CD4-positive, alpha-beta T cell (primary cell): ENCODE measurements around the gene FAM3B. TPM values are rescaled to one million over a fixed set of nuclear protein-coding genes. Genes with fewer than 3 reads are reported as not detected.

Experiments used
- ATAC-seq: fragments of 200-7000 bp; cut with Tn5 transposase; one replicate; pipeline ENCODE4 v1.10.0; 2022; ENCODE audit warnings: mild to moderate bottlenecking; ENCODE audit not compliant: poor library complexity
- CTCF ChIA-PET: fragments of 350-600 bp; sonication (Branson Sonifier 250); formaldehyde crosslinking; loops from one replicate; lab custom pipeline; 2021; ENCODE audit warnings: antibody characterized with exemption, inconsistent platforms; lab: Charles Lee
- POLR2A ChIA-PET: fragments of 350-600 bp; sonication (Branson Sonifier 250); formaldehyde crosslinking; loops from one replicate; lab custom pipeline; 2021; ENCODE audit warnings: antibody characterized with exemption, inconsistent platforms; lab: Charles Lee
- DNase-seq, 14 experiments: peaks; one replicate each; pipeline ENCODE4 v3.0.0-alpha.2; 2013 to 2020; ENCODE audit warnings: mixed read lengths in 2 of 14
- H3K27ac ChIP-seq, 2 donors: one replicate each; pipeline versions ENCODE4 v1.5.1 to v1.7.0; 2013; ENCODE audit warnings: low read length in 2 of 2, low read depth in 1 of 2, mild to moderate bottlenecking in 1 of 2
- H3K27me3 ChIP-seq, 2 experiments: 1 replicate in 1 of 2; 2 replicates in 1 of 2; pipeline versions ENCODE4 v1.6.1 to v1.7.0; 2013; ENCODE audit warnings: low read length in 2 of 2, control low read depth in 1 of 2, mild to moderate bottlenecking in 1 of 2, moderate library complexity in 1 of 2; ENCODE audit not compliant: insufficient read depth in 2 of 2, control insufficient read depth in 1 of 2
- H3K36me3 ChIP-seq: one replicate; pipeline ENCODE4 v1.6.1; 2013; ENCODE audit warnings: low read length, control low read depth; ENCODE audit not compliant: insufficient read depth
- H3K4me1 ChIP-seq: one replicate; pipeline ENCODE4 v1.6.1; 2013; ENCODE audit warnings: low read length, control low read depth; ENCODE audit not compliant: insufficient read depth
- H3K4me3 ChIP-seq: one replicate; pipeline ENCODE4 v1.5.1; 2013; ENCODE audit warnings: mild to moderate bottlenecking, low read length, moderate library complexity
- H3K9me3 ChIP-seq, 2 experiments: 1 replicate in 1 of 2; 2 replicates in 1 of 2; pipeline versions ENCODE4 v1.6.1 to v1.7.0; 2013; ENCODE audit warnings: low read length in 2 of 2, mild to moderate bottlenecking in 2 of 2, control low read depth in 1 of 2, moderate library complexity in 1 of 2; ENCODE audit not compliant: control insufficient read depth in 1 of 2, insufficient read depth in 1 of 2
- H3K27ac Mint-ChIP-seq: one replicate; pipeline ENCODE4 v1.8.0; 2020; ENCODE audit warnings: mixed read lengths
- H3K27me3 Mint-ChIP-seq: one replicate; pipeline ENCODE4 v1.8.0; 2021; ENCODE audit warnings: mixed read lengths
- H3K36me3 Mint-ChIP-seq: one replicate; pipeline ENCODE4 v1.8.0; 2021; ENCODE audit warnings: low read depth, mixed read lengths
- H3K4me1 Mint-ChIP-seq: one replicate; pipeline ENCODE4 v1.8.0; 2021; ENCODE audit warnings: low read depth, mixed read lengths
- H3K4me3 Mint-ChIP-seq: one replicate; pipeline ENCODE4 v1.8.0; 2020; ENCODE audit warnings: mild to moderate bottlenecking, mixed read lengths
- H3K9me3 Mint-ChIP-seq: one replicate; pipeline ENCODE4 v1.8.0; 2020; ENCODE audit warnings: mixed read lengths
- CTCF ChIP-seq: fragments of 200-600 bp; IDR thresholded peaks from one replicate; pipeline ENCODE4 v1.8.0; 2022; ENCODE audit warnings: antibody characterized with exemption, mild to moderate bottlenecking
- intact Hi-C, 2 experiments: fragments of 100-400 bp; cut with DNase I in 1 of 2; cut with micrococcal nuclease in 1 of 2; formaldehyde crosslinking; loops; one replicate each; pipeline versions ENCODE4 v1.15.1 to v1.9.0; 2023 to 2025; cut with DNase I, micrococcal nuclease
- total RNA-seq, 174 experiments: library from RNA in 2 of 174; stranded (reverse) in 2 of 174; gene quantifications; one replicate each; pipeline ENCODE4 v1.2.3 and lab custom pipeline; 2021 to 2026

The FAM3B gene
- total RNA-seq, 2 experiments from 2014 or later, result not detected

- no peak for TF ChIP-seq CTCF
- peaks cover 60% of the 10 kb centered on the region for H3K4me1 Mint-ChIP-seq
- no peaks in the 10 kb centered on the region for H3K27me3 Mint-ChIP-seq
- peaks cover 68% of the 10 kb centered on the region for H3K36me3 Mint-ChIP-seq
- POLR2A ChIA-PET, result interaction anchor here (2.1 to 6.6 kb wide), 2 partner anchors 11 to 53 kb away, joined by 11 to 71 read pairs; partner anchors contain the start of genes MX1 and MX2
- H3K27ac ChIP-seq, result no peak overlapping the region
- CTCF ChIA-PET, result interaction anchor here (1.7 kb wide), 1 partner anchor 90 kb away, joined by 8 read pairs; no protein-coding TSS in a partner anchor
- no peak overlapping the region for H3K27ac Mint-ChIP-seq
- H3K9me3 Mint-ChIP-seq, result no peaks in the 10 kb centered on the region
- no peaks in the 10 kb centered on the region for H3K27me3 ChIP-seq
- no peak overlapping the region for H3K4me3 ChIP-seq
- intact Hi-C loops, result loop anchor here (5.0 to 10.0 kb wide), 3 partner anchors 34 to 91 kb away; no protein-coding TSS in a partner anchor
- ATAC-seq, result no peak
- peaks cover 51% of the 10 kb centered on the region for H3K36me3 ChIP-seq
- H3K4me1 ChIP-seq, result peaks cover 54% of the 10 kb centered on the region
- no peak for DNase-seq
- H3K9me3 ChIP-seq, result no peaks in the 10 kb centered on the region
- no peak overlapping the region for H3K4me3 Mint-ChIP-seq
Measured at GRCh38 chr21:41373253-41373652, 56.7 kb downstream of the FAM3B start.

- intact Hi-C loops, result loop anchor here (1.0 to 10.0 kb wide), 4 partner anchors 34 to 91 kb away; no protein-coding TSS in a partner anchor
- Mint-ChIP-seq H3K27ac (no peak overlapping the region), H3K9me3 (no peaks in the 10 kb centered on the region), H3K4me1 (peaks cover 55% of the 10 kb centered on the region), H3K36me3 (peaks cover 68% of the 10 kb centered on the region), H3K4me3 (no peak overlapping the region), H3K27me3 (no peaks in the 10 kb centered on the region)
- Histone ChIP-seq H3K36me3 (peaks cover 52% of the 10 kb centered on the region), H3K27me3 (no peaks in the 10 kb centered on the region), H3K4me3 (no peak overlapping the region), H3K4me1 (peaks cover 50% of the 10 kb centered on the region), H3K27ac (no peak overlapping the region), H3K9me3 (no peaks in the 10 kb centered on the region)
- no peak for TF ChIP-seq CTCF
- ChIA-PET POLR2A (interaction anchor here (2.1 to 6.6 kb wide), 2 partner anchors 12 to 52 kb away, joined by 11 to 71 read pairs; partner anchors contain the start of genes MX1 and MX2), CTCF (interaction anchor here (1.7 kb wide), 1 partner anchor 91 kb away, joined by 8 read pairs; no protein-coding TSS in a partner anchor)
- no peak for DNase-seq
- no peak for ATAC-seq
Measured at GRCh38 chr21:41373763-41374162, 57.2 kb downstream of the FAM3B start.

- Histone ChIP-seq H3K36me3 (peaks cover 57% of the 10 kb centered on the region), H3K4me3 (no peak overlapping the region), H3K4me1 (peaks cover 45% of the 10 kb centered on the region), H3K9me3 (no peaks in the 10 kb centered on the region), H3K27me3 (no peaks in the 10 kb centered on the region), H3K27ac (no peak overlapping the region)
- no peak overlapping the region for H3K27ac Mint-ChIP-seq
- CTCF ChIA-PET, result interaction anchor here (1.7 kb wide), 1 partner anchor 91 kb away, joined by 8 read pairs; no protein-coding TSS in a partner anchor
- intact Hi-C loops, result loop anchor here (1.0 to 10.0 kb wide), 4 partner anchors 33 to 92 kb away; no protein-coding TSS in a partner anchor
- no peak for TF ChIP-seq CTCF
- no peak for DNase-seq
- peaks cover 51% of the 10 kb centered on the region for H3K4me1 Mint-ChIP-seq
- no peaks in the 10 kb centered on the region for H3K27me3 Mint-ChIP-seq
- POLR2A ChIA-PET, result interaction anchor here (2.0 to 6.6 kb wide), 3 partner anchors 12 to 52 kb away, joined by 4 to 71 read pairs (median 11); partner anchors contain the start of genes MX1 and MX2
- H3K9me3 Mint-ChIP-seq, result no peaks in the 10 kb centered on the region
- no peak for ATAC-seq
- peaks cover 70% of the 10 kb centered on the region for H3K36me3 Mint-ChIP-seq
- H3K4me3 Mint-ChIP-seq, result no peak overlapping the region
Measured at GRCh38 chr21:41374177-41374712, 57.6 kb downstream of the FAM3B start.
